Adrenal gland (tissue), 12 donors: Measurements from ENCODE around the gene AQP1. TPM values are rescaled to one million over a fixed set of nuclear protein-coding genes. Genes with fewer than 3 reads are reported as not detected.

ENCODE experiments used
- DNase-seq, 7 donors: peaks; one replicate each; pipeline ENCODE4 v3.0.0-alpha.2; 2019 to 2020
- H3K27ac ChIP-seq, 5 donors: fragments of 200-600 bp; sonication (generic) in 4 of 5; 1 replicate in 3 of 5; 2 replicates in 2 of 5; pipeline versions ENCODE4 v1.5.1 to v1.8.0; 2016 to 2020; ENCODE audit warnings: mild to moderate bottlenecking in 1 of 5
- H3K27me3 ChIP-seq: fragments of 200-600 bp; 2 replicates; pipeline ENCODE4 v1.8.0; 2021
- H3K36me3 ChIP-seq, 2 donors: fragments of 200-600 bp; replicated peaks in 1 of 2; 1 replicate in 1 of 2; 2 replicates in 1 of 2; pipeline versions ENCODE4 v1.5.1 to v1.8.0; 2018 to 2022
- H3K4me1 ChIP-seq, 2 donors: fragments of 200-600 bp; replicated peaks in 1 of 2; 1 replicate in 1 of 2; 2 replicates in 1 of 2; pipeline versions ENCODE4 v1.5.1 to v1.8.0; 2018 to 2021
- H3K4me3 ChIP-seq, 4 donors: fragments of 200-600 bp; sonication (generic) in 3 of 4; one replicate each; pipeline ENCODE4 v1.5.1; 2016 to 2018
- H3K9me3 ChIP-seq, 3 donors: fragments of 200-600 bp; sonication (generic) in 1 of 3; replicated peaks in 1 of 3; 1 replicate in 2 of 3; 2 replicates in 1 of 3; pipeline versions ENCODE4 v1.5.1 to v1.8.0; 2016 to 2021
- POLR2A ChIP-seq, 2 donors: fragments of 450-650 bp; IDR thresholded peaks; one replicate each; pipeline ENCODE4 v1.6.1; 2017; ENCODE audit warnings: antibody characterized with exemption in 2 of 2, mild to moderate bottlenecking in 2 of 2, moderate library complexity in 1 of 2
- WGBS, 4 donors: extraction: QIAGEN DNeasy Blood & Tissue Kit in 2 of 4; methylation state at CpG; one replicate each; pipeline versions ENCODE4 v1.1.5 to v1.1.7; 2013 to 2017; 5-methylcytosine and 5-hydroxymethylcytosine counted together
- intact Hi-C, 2 donors: fragments of 100-400 bp; cut with DNase I; formaldehyde crosslinking; loops; one replicate each; pipeline versions ENCODE4 v1.14.1 to v1.15.0; 2022 to 2023
- polyA plus RNA-seq, 3 donors: library from polyadenylated mRNA; stranded (reverse); fragments of 200-250 nt in 2 of 3; fragments of 350-450 nt in 1 of 3; fragmentation: Illumina TruSeq in 1 of 3; extraction: RNeasy Lipid Tissue Mini Kit (QIAGEN cat#74804) in 1 of 3; gene quantifications; one replicate each; pipeline ENCODE4 v1.2.3, GENCODE V29; 2013 to 2014
- total RNA-seq, 9 donors: library from RNA; depleted of rRNA in 4 of 9; stranded (reverse); fragments of >200 nt in 4 of 9; fragments of 120-200 nt in 1 of 9; fragmentation: NEBNext Ultra II Directional in 1 of 9; extraction: Animal tissue kit (Norgen Biotek cat#: 25700) in 1 of 9; gene quantifications; one replicate each; pipeline versions ENCODE4 v1.1.0 to v1.2.4, GENCODE V29; 2013 to 2023
- TF ChIP-seq, protein P1 (sequence below), 6 experiments: fragments of 450-650 bp in 4 of 6; fragments of 200-600 bp in 2 of 6; sonication (generic) in 1 of 6; IDR thresholded peaks; 1 replicate in 5 of 6; 2 replicates in 1 of 6; pipeline versions ENCODE4 v1.5.1 to v1.8.0; 2016 to 2021; ENCODE audit warnings: antibody characterized with exemption in 6 of 6, mild to moderate bottlenecking in 2 of 6, moderate library complexity in 1 of 6
- donor health status: healthy with polysubstance abuse.
- donor health status: Bipolar disorder and iron deficiency.
- donor health status: DM: yes; HTN: yes; CAD: no.
- donor health status: DM: no; HTN: no; CAD: no.
- donor health status: DM: no; HTN: no; CAD: no.
- donor health status: DM: yes; HTN: yes; CAD: no.

Gene AQP1
- total and polyA plus RNA-seq, 12 donors: 7.6 to 77.4 (median 40.5) TPM

DNA sequence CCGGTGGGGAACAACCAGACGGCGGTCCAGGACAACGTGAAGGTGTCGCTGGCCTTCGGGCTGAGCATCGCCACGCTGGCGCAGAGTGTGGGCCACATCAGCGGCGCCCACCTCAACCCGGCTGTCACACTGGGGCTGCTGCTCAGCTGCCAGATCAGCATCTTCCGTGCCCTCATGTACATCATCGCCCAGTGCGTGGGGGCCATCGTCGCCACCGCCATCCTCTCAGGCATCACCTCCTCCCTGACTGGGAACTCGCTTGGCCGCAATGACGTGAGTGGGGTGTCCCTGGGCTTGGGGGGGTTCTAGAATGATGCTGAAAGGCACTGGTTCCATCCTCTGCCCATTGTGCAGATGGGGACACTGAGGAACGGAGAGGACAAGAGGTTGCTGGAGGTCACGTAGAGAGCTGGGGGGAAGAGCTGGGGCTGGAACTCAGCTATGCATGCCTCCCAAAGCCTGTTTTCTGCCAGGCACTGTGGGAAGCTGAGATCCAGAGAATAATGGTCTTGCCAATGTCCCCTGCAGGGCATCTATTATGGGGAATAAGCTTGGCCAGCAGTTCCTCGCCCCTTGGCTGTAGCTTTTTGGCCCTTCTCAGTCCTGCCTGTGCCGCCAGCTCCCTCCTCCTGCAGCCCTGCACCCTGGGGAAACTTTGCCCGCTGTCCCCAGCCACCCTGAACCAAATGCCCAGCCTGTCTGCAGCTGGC, 523 bp downstream of the AQP1 start:
- intact Hi-C loops: no loop called here

DNA sequence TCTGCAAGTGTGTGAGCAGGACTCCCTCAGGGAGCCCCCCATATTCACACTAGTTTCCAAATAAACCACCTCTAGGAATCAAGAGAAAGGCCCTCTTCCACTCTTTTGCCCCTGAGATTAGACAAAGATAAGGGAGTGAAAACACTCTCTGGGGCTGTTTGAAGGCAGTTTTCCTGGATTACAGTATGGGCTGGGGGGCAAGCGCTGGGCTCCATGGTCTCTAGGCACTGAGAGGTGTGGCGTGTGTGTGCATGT, 1.0 kb downstream of the AQP1 start:
- WGBS, 4 donors: 73 to 92% (median 90%) methylated on average over 2 of the region's 2 CpGs
- TF ChIP-seq, protein P1, sequence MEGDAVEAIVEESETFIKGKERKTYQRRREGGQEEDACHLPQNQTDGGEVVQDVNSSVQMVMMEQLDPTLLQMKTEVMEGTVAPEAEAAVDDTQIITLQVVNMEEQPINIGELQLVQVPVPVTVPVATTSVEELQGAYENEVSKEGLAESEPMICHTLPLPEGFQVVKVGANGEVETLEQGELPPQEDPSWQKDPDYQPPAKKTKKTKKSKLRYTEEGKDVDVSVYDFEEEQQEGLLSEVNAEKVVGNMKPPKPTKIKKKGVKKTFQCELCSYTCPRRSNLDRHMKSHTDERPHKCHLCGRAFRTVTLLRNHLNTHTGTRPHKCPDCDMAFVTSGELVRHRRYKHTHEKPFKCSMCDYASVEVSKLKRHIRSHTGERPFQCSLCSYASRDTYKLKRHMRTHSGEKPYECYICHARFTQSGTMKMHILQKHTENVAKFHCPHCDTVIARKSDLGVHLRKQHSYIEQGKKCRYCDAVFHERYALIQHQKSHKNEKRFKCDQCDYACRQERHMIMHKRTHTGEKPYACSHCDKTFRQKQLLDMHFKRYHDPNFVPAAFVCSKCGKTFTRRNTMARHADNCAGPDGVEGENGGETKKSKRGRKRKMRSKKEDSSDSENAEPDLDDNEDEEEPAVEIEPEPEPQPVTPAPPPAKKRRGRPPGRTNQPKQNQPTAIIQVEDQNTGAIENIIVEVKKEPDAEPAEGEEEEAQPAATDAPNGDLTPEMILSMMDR (IDR thresholded peaks at IDR 0.05): no peak
- no peak for TF ChIP-seq POLR2A (IDR thresholded peaks at IDR 0.05)

More for the DNA sequence above, 523 bp downstream of the AQP1 start:
- 88 to 93% (median 93%) methylated on average over 23 to 26 of the region's 26 CpGs for WGBS, 4 donors
- no peaks in the 10 kb centered on the region for H3K27me3 ChIP-seq
- TF ChIP-seq, protein P1 (IDR thresholded peaks at IDR 0.05): no peak
- no peak for TF ChIP-seq POLR2A (IDR thresholded peaks at IDR 0.05)
- H3K4me1 ChIP-seq: no peaks in the 10 kb centered on the region
- no peak for DNase-seq
- H3K27ac ChIP-seq: no peak overlapping the region
- no peaks in the 10 kb centered on the region for H3K36me3 ChIP-seq
- H3K9me3 ChIP-seq: no peaks in the 10 kb centered on the region
- peak overlapping the region in 1 of 4 donors; percentile 19 for H3K4me3 ChIP-seq

DNA sequence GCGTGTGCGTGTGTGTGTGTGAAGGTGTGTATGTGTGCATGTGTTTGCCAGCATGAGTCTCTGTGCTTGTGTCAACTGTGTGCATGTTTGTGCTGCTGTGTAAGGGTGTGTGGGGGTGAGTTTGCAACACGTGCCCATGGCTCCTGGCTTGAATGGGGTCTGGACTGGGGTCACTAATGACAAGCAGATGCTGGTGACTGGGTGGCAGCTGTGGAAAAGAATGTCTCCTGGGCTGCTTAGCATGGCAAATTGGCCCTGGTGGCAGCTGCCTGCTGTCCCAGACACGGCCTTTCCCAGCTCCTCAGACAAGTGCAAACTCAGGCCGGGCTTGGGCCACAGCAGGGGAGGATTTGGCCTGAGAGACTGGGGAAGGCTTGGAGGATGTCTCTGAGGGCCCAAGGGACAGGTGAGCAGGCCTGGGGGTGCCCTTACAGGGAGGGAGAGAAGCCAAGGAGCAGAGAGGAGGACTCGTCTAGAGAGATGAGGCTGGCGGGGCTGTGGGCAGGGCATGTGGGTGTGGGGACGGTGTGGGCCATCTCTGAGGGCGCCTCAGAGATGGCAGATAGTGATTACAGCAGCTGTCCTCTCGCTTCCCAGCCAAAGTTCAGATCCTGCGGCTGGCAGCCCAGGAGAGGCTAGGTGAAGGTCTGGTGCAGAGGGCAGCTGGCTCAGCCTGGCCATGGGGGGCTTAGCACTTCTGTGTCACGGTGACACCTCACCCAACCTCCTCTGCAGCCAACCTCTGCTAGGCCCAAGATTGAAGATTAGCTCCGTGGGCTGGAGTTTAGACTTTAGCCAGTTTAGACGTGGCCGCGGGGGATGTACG, 1.5 kb downstream of the AQP1 start:
- Histone ChIP-seq H3K27me3 (no peaks in the 10 kb centered on the region), H3K4me1 (no peaks in the 10 kb centered on the region), H3K36me3 (no peaks in the 10 kb centered on the region), H3K4me3 (peak overlapping the region in 1 of 4 donors; percentile 19), H3K27ac (no peak overlapping the region), H3K9me3 (no peaks in the 10 kb centered on the region)
- intact Hi-C loops: no loop called here
- TF ChIP-seq, protein P1 (IDR thresholded peaks at IDR 0.05): no peak
- no peak for DNase-seq
- WGBS, 4 donors: 74 to 85% (median 85%) methylated on average over 10 to 17 of the region's 17 CpGs

More for the DNA sequence above, 1.0 kb downstream of the AQP1 start:
- no peaks in the 10 kb centered on the region for H3K4me1 ChIP-seq
- DNase-seq: no peak
- no peaks in the 10 kb centered on the region for H3K36me3 ChIP-seq
- no peak overlapping the region for H3K27ac ChIP-seq
- intact Hi-C loops: no loop called here
- H3K4me3 ChIP-seq: peak overlapping the region in 1 of 4 donors; percentile 19
- no peaks in the 10 kb centered on the region for H3K9me3 ChIP-seq
- no peaks in the 10 kb centered on the region for H3K27me3 ChIP-seq

DNA sequence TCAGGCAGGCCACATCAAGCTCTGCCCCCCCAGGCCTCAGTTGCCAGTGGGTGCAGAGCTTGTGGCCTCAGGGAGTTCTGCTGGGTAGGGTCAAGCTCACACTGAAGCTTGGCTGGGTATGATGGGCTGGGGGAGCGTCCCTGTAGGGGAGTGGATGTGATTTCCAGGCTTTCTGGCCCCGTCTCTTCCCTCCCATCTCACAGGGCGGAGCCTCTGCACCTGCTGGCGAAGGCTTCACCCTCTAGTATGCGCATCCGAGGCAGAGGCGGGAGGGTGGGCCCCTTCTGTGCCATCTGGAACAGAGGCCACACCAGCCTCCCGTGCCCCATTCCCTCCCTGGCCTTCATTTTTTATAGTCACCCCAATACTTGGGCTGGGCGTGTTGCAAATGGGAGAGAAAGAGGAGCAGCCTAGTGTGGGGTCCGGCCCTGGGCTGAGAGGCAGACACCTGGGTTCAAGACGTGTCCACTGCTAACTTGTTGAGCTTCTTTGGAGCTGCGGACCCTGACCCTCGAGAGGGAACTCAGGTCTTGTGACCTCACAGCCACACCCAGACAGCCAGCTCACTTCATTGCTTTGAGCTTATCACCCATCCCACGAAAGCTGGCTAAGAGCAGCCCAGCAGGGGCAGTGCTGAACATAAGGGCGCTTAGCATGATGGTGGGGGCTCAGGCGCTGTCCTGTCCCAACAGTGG, 2.3 kb downstream of the AQP1 start:
- DNase-seq: no peak
- intact Hi-C loops: no loop called here

More for the DNA sequence above, 2.3 kb downstream of the AQP1 start:
- TF ChIP-seq, protein P1 (IDR thresholded peaks at IDR 0.05): no peak
- TF ChIP-seq POLR2A (IDR thresholded peaks at IDR 0.05): no peak
- peak overlapping the region in 1 of 5 donors; percentile 49 for H3K27ac ChIP-seq
- H3K9me3 ChIP-seq: no peaks in the 10 kb centered on the region
- no peaks in the 10 kb centered on the region for H3K36me3 ChIP-seq
- WGBS, 4 donors: 87 to 93% (median 89%) methylated on average over 11 to 16 of the region's 16 CpGs
- H3K4me3 ChIP-seq: no peak overlapping the region
- no peaks in the 10 kb centered on the region for H3K4me1 ChIP-seq
- no peaks in the 10 kb centered on the region for H3K27me3 ChIP-seq
